ENCODE measurements around the gene MAP3K9.

- no peak for TF ChIP-seq CTCF (IDR thresholded peaks at IDR 0.05; ENCODE audit: control extremely low read depth in 1 of 3, insufficient read depth in 1 of 3, low read depth in 1 of 3, low read length in 3 of 3)
- TF ChIP-seq EZH2 (IDR thresholded peaks at IDR 0.05; ENCODE audit: low read depth, low read length, severe bottlenecking), result no peak
- no peak for TF ChIP-seq JUND (IDR thresholded peaks at IDR 0.05; ENCODE audit: low read length)
Observed at GRCh38 chr14:70731447-70732239, 77.7 kb downstream of the MAP3K9 start.

Data from H1 (cell line).